LNCaP clone FGC (cell line): ENCODE measurements around the gene FOXK2.
"Not testable (repeated sequence)": the region's sequence is repeated elsewhere in the genome, so short reads cannot be mapped to it uniquely, and the experiment has no call there.

Experiments
- DNase-seq: peaks from one replicate; pipeline ENCODE4 v3.0.0-alpha.2; 2011; ENCODE audit warnings: low read depth
- H3K4me3 ChIP-seq: 2 replicates; pipeline ENCODE4 v1.5.1; 2011; ENCODE audit warnings: mild to moderate bottlenecking, low read depth, low read length, control low read depth
- CTCF ChIP-seq: IDR thresholded peaks from 2 replicates; pipeline ENCODE4 v1.5.1; 2012; ENCODE audit warnings: mild to moderate bottlenecking; ENCODE audit not compliant: control insufficient read depth, insufficient read depth; ENCODE audit errors: extremely low read depth

FOXK2 gene

GRCh38 chr17:82577300-82577699, 57.8 kb downstream of the FOXK2 start:
- no peak overlapping the region for H3K4me3 ChIP-seq
- TF ChIP-seq CTCF = no peak
- DNase-seq = no peak

GRCh38 chr17:82579969-82580368, 60.4 kb downstream of the FOXK2 start:
- not testable (repeated sequence) for H3K4me3 ChIP-seq, DNase-seq

GRCh38 chr17:82582213-82582612, 62.7 kb downstream of the FOXK2 start:
- DNase-seq = no peak
- no peak overlapping the region for H3K4me3 ChIP-seq
- TF ChIP-seq CTCF = no peak

- no peak overlapping the region for H3K4me3 ChIP-seq
- no peak for DNase-seq
- no peak for TF ChIP-seq CTCF
Measured at GRCh38 chr17:82582709-82583108, 63.2 kb downstream of the FOXK2 start.

GRCh38 chr17:82583720-82584234, 64.2 kb downstream of the FOXK2 start:
- no peak for DNase-seq
- TF ChIP-seq CTCF = no peak
- no peak overlapping the region for H3K4me3 ChIP-seq

- DNase-seq, H3K4me3 ChIP-seq: not testable (repeated sequence)
Measured at GRCh38 chr17:82585935-82586575, 66.5 kb downstream of the FOXK2 start.

GRCh38 chr17:82586576-82587233, 67.2 kb downstream of the FOXK2 start:
- no peak for DNase-seq
- TF ChIP-seq CTCF = no peak
- H3K4me3 ChIP-seq = no peak overlapping the region
